Measurements from ENCODE around the gene STK32C. TPM values are rescaled to one million over a fixed set of nuclear protein-coding genes. Genes with fewer than 3 reads are reported as not detected.

STK32C gene
- total RNA-seq, 6 donors from 2014 or later, result 4.8 to 18.3 (median 15.6) TPM

DNA sequence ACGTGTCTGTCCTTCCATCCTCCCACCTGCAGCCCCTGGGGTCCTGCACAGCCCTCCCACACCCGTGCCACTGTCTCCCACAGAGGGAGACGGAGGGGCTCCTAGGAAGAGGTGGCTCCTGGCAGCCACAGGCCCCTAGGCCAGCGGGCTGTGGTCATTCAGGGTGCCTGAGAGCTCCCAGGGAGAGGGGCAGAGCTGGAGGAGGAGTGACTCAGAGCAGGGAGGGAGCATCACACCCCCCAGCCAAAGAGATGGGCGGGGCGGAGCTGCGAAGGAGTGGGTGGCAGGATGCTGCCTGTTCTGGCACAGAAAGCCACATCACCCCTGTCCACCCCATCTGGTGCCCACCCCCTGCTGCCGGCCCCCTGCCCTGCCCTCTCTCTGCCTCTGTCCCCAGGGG lies 50.5 kb downstream of the STK32C start:
- Histone ChIP-seq H3K4me1 (peaks cover 0 to 21% (median 0%) of the 10 kb centered on the region in 4 donors), H3K27ac (no peak overlapping the region), H3K4me3 (no peak overlapping the region), H3K36me3 (no peaks in the 10 kb centered on the region), H3K27me3 (no peaks in the 10 kb centered on the region), H3K9me3 (no peaks in the 10 kb centered on the region)
- ATAC-seq (ENCODE audit: low FRiP score in 2 of 2) (no peak), DNase-seq (peak in 1 of 2 donors; percentile 52)
- TF ChIP-seq POLR2A (IDR thresholded peaks at IDR 0.05) (no peak), EP300 (IDR thresholded peaks at IDR 0.05) (no peak), POLR2AphosphoS5 (IDR thresholded peaks at IDR 0.05) (no peak)
- TF ChIP-seq, protein P1, sequence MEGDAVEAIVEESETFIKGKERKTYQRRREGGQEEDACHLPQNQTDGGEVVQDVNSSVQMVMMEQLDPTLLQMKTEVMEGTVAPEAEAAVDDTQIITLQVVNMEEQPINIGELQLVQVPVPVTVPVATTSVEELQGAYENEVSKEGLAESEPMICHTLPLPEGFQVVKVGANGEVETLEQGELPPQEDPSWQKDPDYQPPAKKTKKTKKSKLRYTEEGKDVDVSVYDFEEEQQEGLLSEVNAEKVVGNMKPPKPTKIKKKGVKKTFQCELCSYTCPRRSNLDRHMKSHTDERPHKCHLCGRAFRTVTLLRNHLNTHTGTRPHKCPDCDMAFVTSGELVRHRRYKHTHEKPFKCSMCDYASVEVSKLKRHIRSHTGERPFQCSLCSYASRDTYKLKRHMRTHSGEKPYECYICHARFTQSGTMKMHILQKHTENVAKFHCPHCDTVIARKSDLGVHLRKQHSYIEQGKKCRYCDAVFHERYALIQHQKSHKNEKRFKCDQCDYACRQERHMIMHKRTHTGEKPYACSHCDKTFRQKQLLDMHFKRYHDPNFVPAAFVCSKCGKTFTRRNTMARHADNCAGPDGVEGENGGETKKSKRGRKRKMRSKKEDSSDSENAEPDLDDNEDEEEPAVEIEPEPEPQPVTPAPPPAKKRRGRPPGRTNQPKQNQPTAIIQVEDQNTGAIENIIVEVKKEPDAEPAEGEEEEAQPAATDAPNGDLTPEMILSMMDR (IDR thresholded peaks at IDR 0.05), result no peak
- WGBS, 2 donors, result 78 to 80% methylated on average over 4 of the region's 8 CpGs

DNA sequence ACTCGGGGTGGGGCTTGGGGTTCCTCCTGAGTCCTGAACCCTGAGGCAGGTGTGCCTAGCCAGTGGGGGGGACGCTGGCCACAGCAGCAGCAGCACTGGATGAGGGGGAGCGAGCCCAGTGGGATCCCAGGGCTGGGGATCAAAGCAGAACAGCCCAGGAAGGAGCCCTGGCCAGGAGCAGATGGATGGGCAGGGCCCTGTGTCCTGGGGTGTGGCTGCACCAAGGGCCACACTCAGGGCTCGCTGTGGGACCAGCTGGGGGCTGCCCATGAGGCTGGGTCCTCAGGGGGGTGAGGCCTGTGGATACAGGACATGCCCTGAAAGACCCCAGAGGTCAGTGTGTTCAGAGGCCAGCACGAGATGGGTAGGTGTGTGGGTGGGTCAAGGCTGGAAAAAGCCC lies 50.9 kb downstream of the STK32C start:
- no peak overlapping the region for H3K4me3 ChIP-seq
- H3K27ac ChIP-seq, result no peak overlapping the region
- H3K9me3 ChIP-seq, result no peaks in the 10 kb centered on the region
- no peaks in the 10 kb centered on the region for H3K27me3 ChIP-seq
- TF ChIP-seq, protein P1 (IDR thresholded peaks at IDR 0.05), result no peak
- TF ChIP-seq POLR2A (IDR thresholded peaks at IDR 0.05) (no peak), POLR2AphosphoS5 (IDR thresholded peaks at IDR 0.05) (no peak), EP300 (IDR thresholded peaks at IDR 0.05) (no peak)
- H3K36me3 ChIP-seq, result no peaks in the 10 kb centered on the region
- WGBS, 2 donors, result 83 to 85% methylated on average over 1 to 5 of the region's 5 CpGs
- peaks cover 0 to 21% (median 0%) of the 10 kb centered on the region in 4 donors for H3K4me1 ChIP-seq
- no peak for ATAC-seq (ENCODE audit: low FRiP score in 2 of 2)
- peak in 1 of 2 donors; percentile 55 for DNase-seq

DNA sequence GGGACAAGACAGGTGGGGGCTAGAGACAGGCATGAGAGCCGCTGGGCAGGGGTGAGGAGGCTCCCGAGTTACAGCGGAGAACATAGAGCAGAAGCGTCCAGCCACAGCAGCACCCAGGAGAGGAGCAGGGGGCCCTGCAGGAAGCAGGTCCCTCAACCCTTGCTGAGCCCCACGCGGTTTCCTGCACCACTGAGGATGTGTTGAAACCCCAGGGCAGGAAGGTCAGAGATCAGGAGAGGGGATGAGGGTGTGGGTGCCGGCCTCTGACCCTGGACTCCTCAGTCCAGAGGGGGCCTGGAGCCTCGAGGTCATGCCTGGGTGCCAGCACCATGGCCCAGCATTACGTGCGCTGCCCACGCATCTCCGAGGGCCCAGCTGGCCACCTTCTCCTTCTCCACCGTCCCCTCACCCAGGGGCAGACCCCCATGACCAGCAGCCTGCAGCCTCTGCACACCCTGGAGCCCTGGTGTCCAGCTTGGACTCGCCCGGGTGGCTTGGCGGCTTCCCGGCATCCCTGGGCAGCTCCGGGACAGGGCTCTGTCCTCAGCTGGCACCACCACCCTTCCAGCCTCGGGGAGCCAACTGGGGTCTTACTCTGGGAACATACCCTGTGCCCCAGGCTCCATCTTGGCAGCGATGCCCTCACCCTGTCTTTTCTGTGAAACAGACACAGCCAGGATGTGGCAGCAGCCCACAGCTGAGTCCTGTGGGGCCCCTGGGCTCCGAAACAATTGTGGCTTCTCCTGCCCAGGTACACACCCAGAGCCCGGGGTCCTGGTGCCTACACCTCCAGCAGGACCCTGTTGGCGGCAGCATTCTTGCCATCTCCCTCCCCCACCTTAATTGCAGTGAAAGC lies 52.0 kb downstream of the STK32C start:
- ATAC-seq (ENCODE audit: low FRiP score in 2 of 2), result no peak
- peak in 1 of 2 donors; percentile 56 for DNase-seq
- H3K36me3 ChIP-seq, result no peaks in the 10 kb centered on the region
- TF ChIP-seq POLR2AphosphoS5 (IDR thresholded peaks at IDR 0.05), result no peak
- H3K4me1 ChIP-seq, result peaks cover 0 to 21% (median 0%) of the 10 kb centered on the region in 4 donors
- H3K4me3 ChIP-seq, result no peak overlapping the region
- no peak overlapping the region for H3K27ac ChIP-seq
- H3K9me3 ChIP-seq, result no peaks in the 10 kb centered on the region
- 81 to 84% methylated on average over 13 to 23 of the region's 23 CpGs for WGBS, 2 donors
- no peaks in the 10 kb centered on the region for H3K27me3 ChIP-seq

DNA sequence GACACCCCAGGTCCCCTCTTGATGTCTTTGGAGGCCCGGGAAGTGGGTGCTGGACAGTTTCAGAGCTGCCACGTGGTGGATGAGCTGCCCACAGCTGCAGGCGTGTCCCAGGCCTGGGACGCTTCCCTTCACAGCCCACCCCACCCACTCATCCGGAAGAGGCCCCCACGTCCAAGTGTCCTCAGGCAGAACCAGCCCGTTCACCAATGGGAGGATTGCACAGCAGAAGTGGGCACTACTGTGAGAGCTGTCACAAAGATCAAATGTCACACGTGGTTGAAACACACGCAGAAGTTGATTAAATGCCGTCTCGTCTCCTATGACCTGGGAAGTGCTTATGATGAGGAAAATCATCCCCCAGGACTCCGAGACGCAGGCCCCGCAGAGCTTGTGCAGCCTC lies 52.9 kb downstream of the STK32C start:
- DNase-seq (no peak), ATAC-seq (ENCODE audit: low FRiP score in 2 of 2) (no peak)
- Histone ChIP-seq H3K4me3 (no peak overlapping the region), H3K9me3 (no peaks in the 10 kb centered on the region), H3K4me1 (peaks cover 0 to 23% (median 0%) of the 10 kb centered on the region in 4 donors), H3K36me3 (no peaks in the 10 kb centered on the region), H3K27me3 (no peaks in the 10 kb centered on the region), H3K27ac (no peak overlapping the region)
- WGBS, 2 donors, result 55 to 76% methylated on average over 10 to 13 of the region's 14 CpGs
- TF ChIP-seq POLR2A (IDR thresholded peaks at IDR 0.05) (no peak), EP300 (IDR thresholded peaks at IDR 0.05) (no peak), POLR2AphosphoS5 (IDR thresholded peaks at IDR 0.05) (no peak)
- TF ChIP-seq, protein P1 (IDR thresholded peaks at IDR 0.05), result no peak

DNA sequence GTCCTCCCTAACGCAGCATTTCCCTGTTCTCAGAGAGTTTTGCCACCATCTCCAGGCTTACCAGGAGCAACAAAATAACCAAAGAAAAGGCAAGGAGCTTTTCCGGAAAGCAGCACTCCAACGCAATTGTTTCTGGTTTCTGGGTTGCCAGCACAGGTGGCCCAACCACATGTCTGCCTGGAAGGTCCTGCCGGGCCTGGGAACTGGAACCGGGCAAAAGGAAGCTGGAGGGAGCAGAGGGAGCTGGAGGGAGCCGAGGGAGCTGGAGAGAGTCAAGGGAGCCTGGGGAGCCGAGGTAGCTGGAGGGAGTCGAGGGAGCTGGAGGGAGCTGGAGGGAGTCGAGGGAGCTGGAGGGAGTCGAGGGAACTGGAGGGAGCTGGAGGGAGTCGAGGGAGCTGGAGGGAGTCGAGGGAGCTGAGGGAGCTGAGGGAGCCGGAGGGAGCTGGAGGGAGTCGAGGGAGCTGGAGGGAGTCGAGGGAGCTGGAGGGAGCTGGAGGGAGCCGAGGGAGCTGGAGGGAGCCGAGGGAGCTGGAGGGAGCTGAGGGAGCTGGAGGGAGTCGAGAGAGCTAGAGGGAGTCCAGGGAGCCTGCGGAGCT lies 54.6 kb downstream of the STK32C start:
- H3K36me3 ChIP-seq, result no peaks in the 10 kb centered on the region
- no peaks in the 10 kb centered on the region for H3K9me3 ChIP-seq
- H3K4me1 ChIP-seq, result peaks cover 0 to 38% (median 2%) of the 10 kb centered on the region in 4 donors
- no peak overlapping the region for H3K27ac ChIP-seq
- peak in 1 of 2 donors; percentile 44 for DNase-seq
- H3K4me3 ChIP-seq, result no peak overlapping the region
- no peak for ATAC-seq (ENCODE audit: low FRiP score in 2 of 2)
- 63 to 73% methylated on average over 17 to 19 of the region's 19 CpGs for WGBS, 2 donors
- TF ChIP-seq, protein P1 (IDR thresholded peaks at IDR 0.05), result no peak
- TF ChIP-seq POLR2A (IDR thresholded peaks at IDR 0.05) (no peak), POLR2AphosphoS5 (IDR thresholded peaks at IDR 0.05) (no peak)
- no peaks in the 10 kb centered on the region for H3K27me3 ChIP-seq

Data from upper lobe of left lung (tissue), 6 donors.